GM12872 (cell line): ENCODE results near the gene EDDM3A.

Source experiments
- TF ChIP-seq, protein P1 (sequence below): IDR thresholded peaks from 3 replicates; pipeline ENCODE4 v1.5.1; 2011; ENCODE audit warnings: low read depth, mild to moderate bottlenecking, low read length, moderate library complexity; ENCODE audit not compliant: insufficient read depth

EDDM3A gene

DNA sequence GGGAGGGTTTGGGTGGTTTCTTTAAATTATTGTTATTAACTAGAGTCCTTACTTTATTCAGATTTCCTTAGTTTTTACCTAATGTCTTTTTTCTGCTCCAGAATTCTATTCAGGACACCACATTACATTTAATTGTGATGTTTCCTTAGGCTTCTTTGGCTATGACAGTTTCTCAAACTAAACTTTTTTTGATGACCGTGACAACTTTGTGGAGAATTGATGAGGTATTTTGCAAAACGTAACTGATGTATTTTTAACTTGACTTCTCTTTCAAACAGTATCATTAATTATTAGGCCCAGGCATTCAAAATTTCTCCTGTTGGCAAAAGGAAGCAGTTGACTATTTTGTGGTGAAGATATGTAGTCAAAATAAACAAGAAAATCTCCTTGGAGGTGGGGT is 45.9 kb downstream of the EDDM3A start:
- TF ChIP-seq, protein P1, sequence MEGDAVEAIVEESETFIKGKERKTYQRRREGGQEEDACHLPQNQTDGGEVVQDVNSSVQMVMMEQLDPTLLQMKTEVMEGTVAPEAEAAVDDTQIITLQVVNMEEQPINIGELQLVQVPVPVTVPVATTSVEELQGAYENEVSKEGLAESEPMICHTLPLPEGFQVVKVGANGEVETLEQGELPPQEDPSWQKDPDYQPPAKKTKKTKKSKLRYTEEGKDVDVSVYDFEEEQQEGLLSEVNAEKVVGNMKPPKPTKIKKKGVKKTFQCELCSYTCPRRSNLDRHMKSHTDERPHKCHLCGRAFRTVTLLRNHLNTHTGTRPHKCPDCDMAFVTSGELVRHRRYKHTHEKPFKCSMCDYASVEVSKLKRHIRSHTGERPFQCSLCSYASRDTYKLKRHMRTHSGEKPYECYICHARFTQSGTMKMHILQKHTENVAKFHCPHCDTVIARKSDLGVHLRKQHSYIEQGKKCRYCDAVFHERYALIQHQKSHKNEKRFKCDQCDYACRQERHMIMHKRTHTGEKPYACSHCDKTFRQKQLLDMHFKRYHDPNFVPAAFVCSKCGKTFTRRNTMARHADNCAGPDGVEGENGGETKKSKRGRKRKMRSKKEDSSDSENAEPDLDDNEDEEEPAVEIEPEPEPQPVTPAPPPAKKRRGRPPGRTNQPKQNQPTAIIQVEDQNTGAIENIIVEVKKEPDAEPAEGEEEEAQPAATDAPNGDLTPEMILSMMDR: no peak

DNA sequence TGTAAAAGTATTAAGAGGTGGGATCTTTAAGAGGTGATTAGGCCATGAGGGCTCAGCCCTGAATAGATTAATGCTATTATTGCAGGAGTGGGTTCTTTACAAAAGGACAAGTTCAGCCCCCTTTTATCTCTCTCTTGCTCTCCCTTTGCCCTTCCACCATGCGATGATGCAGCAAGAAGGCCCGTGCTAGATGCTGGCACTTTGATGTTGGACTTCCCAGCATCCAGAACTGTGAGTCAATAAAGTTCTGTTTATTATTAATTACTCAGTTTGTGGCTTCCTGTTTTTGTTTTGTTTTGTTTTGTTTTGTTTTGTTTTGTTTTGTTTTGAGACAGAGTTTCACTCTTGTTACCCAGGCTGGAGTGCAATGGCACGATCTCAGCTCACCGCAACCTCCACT is 46.9 kb downstream of the EDDM3A start:
- TF ChIP-seq, protein P1: no peak

DNA sequence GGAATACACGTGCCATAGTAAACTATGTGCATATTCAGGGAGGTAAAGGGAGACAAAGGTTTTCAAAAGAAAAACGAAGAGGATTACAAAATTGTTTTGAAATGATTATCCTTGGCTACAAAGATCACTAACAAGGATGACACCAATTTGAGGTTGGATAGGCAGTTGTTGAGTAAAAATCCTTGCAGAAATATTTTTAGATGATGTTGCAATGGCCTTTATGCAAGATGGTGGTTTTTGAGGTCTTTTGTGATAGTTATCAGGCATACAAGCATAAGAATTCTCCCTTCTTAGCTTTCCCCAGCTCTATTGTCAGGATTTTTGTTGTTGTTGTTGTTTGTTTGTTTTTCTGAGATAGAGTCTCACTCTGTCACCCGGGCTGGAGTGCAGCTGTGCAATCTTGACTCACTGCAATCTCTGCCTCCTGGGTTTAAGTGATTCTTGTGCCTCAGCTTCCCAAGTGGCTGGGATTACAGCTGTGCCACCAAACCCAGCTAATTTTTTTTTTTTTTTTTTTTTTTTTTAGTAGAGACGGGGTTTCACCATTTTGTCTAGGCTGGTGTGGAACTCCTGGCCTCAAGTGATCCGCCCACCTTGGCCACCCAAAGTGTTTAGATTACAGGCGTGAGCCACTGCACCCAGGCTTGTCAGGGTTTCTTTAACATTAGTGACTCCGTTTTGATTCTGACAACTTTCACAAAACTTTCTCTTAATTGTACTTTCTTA is 49.1 kb downstream of the EDDM3A start:
- TF ChIP-seq, protein P1: no peak

DNA sequence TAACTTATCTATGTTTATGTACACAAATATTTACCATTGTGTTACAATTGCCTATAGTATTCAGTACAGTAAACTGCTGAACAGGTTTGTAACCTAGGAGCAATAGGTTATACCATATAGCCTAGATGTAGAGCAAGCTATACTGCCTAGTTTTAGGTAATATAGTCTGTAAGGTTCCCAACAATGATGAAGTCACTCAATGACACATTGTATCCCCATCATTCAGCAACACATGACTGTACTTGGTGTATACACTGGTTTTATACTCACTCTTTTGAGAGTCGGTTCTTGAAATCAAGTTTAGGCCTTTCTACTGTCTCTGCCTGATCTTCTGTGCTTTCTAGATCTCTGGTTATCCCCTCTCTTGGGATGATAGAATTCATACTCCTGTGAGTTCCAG is 51.5 kb downstream of the EDDM3A start:
- TF ChIP-seq, protein P1: no peak
